HepG2 (cell line): Measurements from ENCODE around the gene CTNNA2. TPM values are rescaled to one million over a fixed set of nuclear protein-coding genes. Genes with fewer than 3 reads are reported as not detected.

Experiments used
- ATAC-seq: fragments of 200-7000 bp; cut with Tn5 transposase; 3 replicates; pipeline ENCODE4 v1.9.1; 2020; ENCODE audit warnings: mild to moderate bottlenecking, moderate library complexity
- BruUV-seq: library from RNA; stranded (reverse); fragments of 400-500 nt; replicated peaks from 2 replicates; lab custom pipeline; 2021; lab: Mats Ljungman, UMichigan
- CTCF ChIA-PET: fragments of 300-600 bp; formaldehyde crosslinking; extraction: SDS; loops from one replicate; lab custom pipeline; 2021; ENCODE audit warnings: low total read pairs, inconsistent platforms, low intra/inter-chr PET ratio; lab: Yijun Ruan, JAX
- POLR2A ChIA-PET: fragments of 350-600 bp; sonication (Branson Sonifier 250); formaldehyde crosslinking; loops from one replicate; lab custom pipeline; 2020; ENCODE audit warnings: antibody characterized with exemption, inconsistent platforms; lab: Yijun Ruan, JAX
- DNase-seq: peaks from one replicate; pipeline ENCODE4 v3.0.0-alpha.2; 2015; ENCODE audit warnings: low spot score
- FAIRE-seq: peaks from 3 replicates; lab custom pipeline; 2011; peaks lifted over from hg19 to GRCh38; lab: Jason Lieb, UNC
- H2AFZ ChIP-seq: one replicate; pipeline ENCODE4 v1.6.1; 2011; ENCODE audit warnings: low read length, inconsistent platforms
- H3K27ac ChIP-seq: fragments of 300-600 bp; 3 replicates; pipeline ENCODE4 v1.8.0; 2011; ENCODE audit warnings: mixed run types, mild to moderate bottlenecking, mixed read lengths, low read length, inconsistent platforms; ENCODE audit not compliant: insufficient read depth; ENCODE audit errors: extremely low read length
- H3K27me3 ChIP-seq, 2 experiments: fragments of 200-600 bp in 1 of 2; 2 replicates in 1 of 2; 3 replicates in 1 of 2; pipeline versions ENCODE4 v1.6.0 to v1.8.0; 2011; ENCODE audit warnings: low read length in 2 of 2, mild to moderate bottlenecking in 2 of 2, moderate library complexity in 2 of 2, inconsistent platforms in 1 of 2; ENCODE audit not compliant: insufficient read depth in 2 of 2, control insufficient read depth in 1 of 2
- H3K36me3 ChIP-seq, 2 experiments: fragments of 200-600 bp in 1 of 2; replicated peaks in 1 of 2; 2 replicates in 1 of 2; 3 replicates in 1 of 2; pipeline versions ENCODE4 v1.5.1 to v1.8.0; 2011; ENCODE audit warnings: low read length in 2 of 2, inconsistent platforms in 1 of 2; ENCODE audit not compliant: insufficient read depth in 2 of 2, control insufficient read depth in 1 of 2
- H3K4me1 ChIP-seq: 2 replicates; pipeline ENCODE4 v1.5.1; 2012; ENCODE audit warnings: low read length, inconsistent platforms; ENCODE audit not compliant: insufficient read depth
- H3K4me2 ChIP-seq: 2 replicates; pipeline ENCODE4 v1.6.0; 2011; ENCODE audit warnings: low read depth, low read length, inconsistent platforms
- H3K4me3 ChIP-seq, 3 experiments: fragments of 200-600 bp in 1 of 3; sonication (generic), shearing (Covaris generic) in 1 of 3; replicated peaks in 1 of 3; 2 replicates each; pipeline ENCODE4 v1.5.1; 2011 to 2016; ENCODE audit warnings: low read length in 3 of 3, inconsistent platforms in 2 of 3, low read depth in 2 of 3, mild to moderate bottlenecking in 2 of 3, control low read depth in 1 of 3, mixed read lengths in 1 of 3; ENCODE audit not compliant: insufficient read depth in 1 of 3
- H3K79me2 ChIP-seq: one replicate; pipeline ENCODE4 v1.6.1; 2011; ENCODE audit warnings: low read length, inconsistent platforms; ENCODE audit not compliant: insufficient read depth
- H3K9ac ChIP-seq: 2 replicates; pipeline ENCODE4 v1.6.0; 2011; ENCODE audit warnings: mild to moderate bottlenecking, low read depth, low read length, inconsistent platforms; ENCODE audit not compliant: insufficient read depth
- H3K9me3 ChIP-seq: 2 replicates; pipeline ENCODE4 v1.5.1; 2012; ENCODE audit warnings: mild to moderate bottlenecking, low read length
- H4K20me1 ChIP-seq: 2 replicates; pipeline ENCODE4 v1.6.0; 2011; ENCODE audit warnings: inconsistent platforms, mild to moderate bottlenecking, low read length, moderate library complexity; ENCODE audit not compliant: insufficient read depth
- MYPOP ChIP-seq: sonication (generic); formaldehyde crosslinking; IDR thresholded peaks from 2 replicates; pipeline ENCODE4 v1.8.1; 2023; ENCODE audit warnings: mild to moderate bottlenecking, moderate library complexity, missing genetic modification reagents
- NKX3-1 ChIP-seq: sonication (generic); formaldehyde crosslinking; IDR thresholded peaks from 2 replicates; pipeline ENCODE4 v1.5.0; 2020; ENCODE audit warnings: missing genetic modification reagents
- SMARCE1 ChIP-seq: fragments of 450-650 bp; IDR thresholded peaks from 2 replicates; pipeline ENCODE4 v1.6.1; 2017; ENCODE audit warnings: borderline replicate concordance
- STAT5B ChIP-seq: sonication (generic); formaldehyde crosslinking; IDR thresholded peaks from 2 replicates; pipeline ENCODE4 v1.4.0; 2020; ENCODE audit warnings: missing genetic modification reagents
- TBX3 ChIP-seq: fragments of 450-650 bp; IDR thresholded peaks from 2 replicates; pipeline ENCODE4 v1.6.1; 2017; ENCODE audit warnings: antibody characterized with exemption, mild to moderate bottlenecking, inconsistent platforms, borderline replicate concordance
- ZBTB7B ChIP-seq: sonication (generic); formaldehyde crosslinking; IDR thresholded peaks from 2 replicates; pipeline ENCODE4 v1.4.0; 2020; ENCODE audit warnings: missing genetic modification reagents
- ZMYM2 ChIP-seq: sonication (generic); formaldehyde crosslinking; IDR thresholded peaks from 2 replicates; pipeline ENCODE4 v1.8.0; 2022; ENCODE audit warnings: mild to moderate bottlenecking, missing genetic modification reagents
- ZNF235 ChIP-seq: sonication (generic); formaldehyde crosslinking; IDR thresholded peaks from 2 replicates; pipeline ENCODE4 v1.8.1; 2023; ENCODE audit warnings: mild to moderate bottlenecking, missing genetic modification reagents, borderline replicate concordance
- ZNF280B ChIP-seq: sonication (generic); formaldehyde crosslinking; IDR thresholded peaks from 2 replicates; pipeline ENCODE4 v1.5.0; 2020; ENCODE audit warnings: missing genetic modification reagents, mild to moderate bottlenecking, borderline replicate concordance
- ZNF75D ChIP-seq: sonication (generic); formaldehyde crosslinking; IDR thresholded peaks from 2 replicates; pipeline ENCODE4 v1.8.1; 2023; ENCODE audit warnings: missing genetic modification reagents, mild to moderate bottlenecking, borderline replicate concordance
- ZNF761 ChIP-seq: sonication (generic); formaldehyde crosslinking; conservative IDR thresholded peaks from 2 replicates; pipeline ENCODE4 v1.4.0; 2020; ENCODE audit warnings: mild to moderate bottlenecking, missing genetic modification reagents
- WGBS: methylation state at CpG from one replicate; pipeline ENCODE4 v1.1.6; 2017; ENCODE audit warnings: low lambda C conversion rate; 5-methylcytosine and 5-hydroxymethylcytosine counted together
- in situ Hi-C: cut with HindIII; loops from 2 replicates; pipeline ENCODE4 v1.10.0; 2017; ENCODE audit warnings: low pct_unique_long_range_greater_than_20kb; ENCODE audit not compliant: extremely low pct_ligation_motif_present
- intact Hi-C: fragments of 100-400 bp; cut with micrococcal nuclease; formaldehyde crosslinking; loops from one replicate; pipeline ENCODE4 v1.10.0; 2022; ENCODE audit not compliant: unreplicated experiment
- polyA plus RNA-seq, 8 experiments: library from polyadenylated mRNA; depleted of rRNA in 3 of 8; stranded (reverse) in 7 of 8; unstranded in 1 of 8; fragments of >200 nt; fragmentation: Illumina TruSeq in 4 of 8; extraction: Trizol in 4 of 8; gene quantifications; 2 replicates each; pipeline versions ENCODE4 v1.2.1 to v1.2.3, GENCODE V29; 2011 to 2016; ENCODE audit warnings: low read depth in 4 of 8, missing spikeins in 1 of 8, mixed read lengths in 1 of 8; ENCODE audit not compliant: insufficient read depth in 1 of 8
- total RNA-seq, 5 experiments: library from RNA; depleted of rRNA; stranded (reverse); fragments of >200 nt; fragmentation: Illumina TruSeq; extraction: Trizol; gene quantifications; 2 replicates each; pipeline ENCODE4 v1.2.3, GENCODE V29; 2016; ENCODE audit warnings: low read depth in 1 of 5
- TF ChIP-seq, protein P1 (sequence below): sonication (generic); formaldehyde crosslinking; IDR thresholded peaks from 2 replicates; pipeline ENCODE4 v1.5.1; 2020; ENCODE audit warnings: mild to moderate bottlenecking, missing genetic modification reagents, moderate library complexity

CTNNA2 gene
- total and polyA plus RNA-seq, 2 of the 13 experiments (the other 11 are each of a cell fraction or from before 2014, with no cell fraction given), result not detected

DNA sequence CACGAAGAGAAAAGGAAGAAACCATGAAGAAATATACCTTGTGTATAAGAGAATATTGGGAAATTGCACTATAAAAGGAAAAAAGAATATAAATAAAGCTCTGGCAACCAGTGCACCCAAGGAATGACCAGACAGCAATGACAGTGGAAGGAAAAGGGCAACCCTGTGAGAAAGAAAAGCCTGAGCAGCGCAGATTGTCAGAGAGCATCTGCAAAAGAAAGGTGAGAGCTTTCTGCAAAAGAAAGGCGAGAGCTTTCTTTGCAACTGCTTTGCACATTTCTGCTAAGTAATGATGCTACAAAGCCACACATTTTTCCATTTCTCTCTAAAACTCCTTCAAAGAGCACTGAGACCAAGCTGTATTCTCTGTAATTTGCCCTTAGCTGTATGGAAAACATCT, 83.6 kb downstream of the CTNNA2 start:
- Histone ChIP-seq H3K27ac (no peak overlapping the region), H3K27me3 (no peaks in the 10 kb centered on the region), H3K4me3 (no peak overlapping the region), H3K79me2 (no peaks in the 10 kb centered on the region), H3K4me1 (no peaks in the 10 kb centered on the region), H3K4me2 (no peak overlapping the region), H4K20me1 (no peaks in the 10 kb centered on the region), H2AFZ (no peak overlapping the region), H3K36me3 (no peaks in the 10 kb centered on the region), H3K9ac (no peak overlapping the region), H3K9me3 (no peaks in the 10 kb centered on the region)
- no peak for ATAC-seq
- FAIRE-seq, result no peak
- intact Hi-C loops, result no loop called here
- BruUV-seq, result no TSS peak
- in situ Hi-C loops, result no loop called here
- ChIA-PET CTCF (no interaction called here), POLR2A (no interaction called here)
- DNase-seq, result no peak
- TF ChIP-seq STAT5B (CRISPR knock-in tag), result no peak
- no peak for TF ChIP-seq TBX3
- TF ChIP-seq, protein P1, sequence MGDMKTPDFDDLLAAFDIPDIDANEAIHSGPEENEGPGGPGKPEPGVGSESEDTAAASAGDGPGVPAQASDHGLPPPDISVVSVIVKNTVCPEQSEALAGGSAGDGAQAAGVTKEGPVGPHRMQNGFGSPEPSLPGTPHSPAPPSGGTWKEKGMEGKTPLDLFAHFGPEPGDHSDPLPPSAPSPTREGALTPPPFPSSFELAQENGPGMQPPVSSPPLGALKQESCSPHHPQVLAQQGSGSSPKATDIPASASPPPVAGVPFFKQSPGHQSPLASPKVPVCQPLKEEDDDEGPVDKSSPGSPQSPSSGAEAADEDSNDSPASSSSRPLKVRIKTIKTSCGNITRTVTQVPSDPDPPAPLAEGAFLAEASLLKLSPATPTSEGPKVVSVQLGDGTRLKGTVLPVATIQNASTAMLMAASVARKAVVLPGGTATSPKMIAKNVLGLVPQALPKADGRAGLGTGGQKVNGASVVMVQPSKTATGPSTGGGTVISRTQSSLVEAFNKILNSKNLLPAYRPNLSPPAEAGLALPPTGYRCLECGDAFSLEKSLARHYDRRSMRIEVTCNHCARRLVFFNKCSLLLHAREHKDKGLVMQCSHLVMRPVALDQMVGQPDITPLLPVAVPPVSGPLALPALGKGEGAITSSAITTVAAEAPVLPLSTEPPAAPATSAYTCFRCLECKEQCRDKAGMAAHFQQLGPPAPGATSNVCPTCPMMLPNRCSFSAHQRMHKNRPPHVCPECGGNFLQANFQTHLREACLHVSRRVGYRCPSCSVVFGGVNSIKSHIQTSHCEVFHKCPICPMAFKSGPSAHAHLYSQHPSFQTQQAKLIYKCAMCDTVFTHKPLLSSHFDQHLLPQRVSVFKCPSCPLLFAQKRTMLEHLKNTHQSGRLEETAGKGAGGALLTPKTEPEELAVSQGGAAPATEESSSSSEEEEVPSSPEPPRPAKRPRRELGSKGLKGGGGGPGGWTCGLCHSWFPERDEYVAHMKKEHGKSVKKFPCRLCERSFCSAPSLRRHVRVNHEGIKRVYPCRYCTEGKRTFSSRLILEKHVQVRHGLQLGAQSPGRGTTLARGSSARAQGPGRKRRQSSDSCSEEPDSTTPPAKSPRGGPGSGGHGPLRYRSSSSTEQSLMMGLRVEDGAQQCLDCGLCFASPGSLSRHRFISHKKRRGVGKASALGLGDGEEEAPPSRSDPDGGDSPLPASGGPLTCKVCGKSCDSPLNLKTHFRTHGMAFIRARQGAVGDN (CRISPR knock-in tag), result no peak
- no peak for TF ChIP-seq ZMYM2 (CRISPR knock-in tag)
- TF ChIP-seq SMARCE1, result no peak
- no peak for TF ChIP-seq ZNF761 (CRISPR knock-in tag)
- no peak for TF ChIP-seq ZNF75D (CRISPR knock-in tag)
- TF ChIP-seq ZNF280B, result no peak
- TF ChIP-seq ZNF235, result no peak
- TF ChIP-seq MYPOP, result no peak
- TF ChIP-seq NKX3-1 (CRISPR knock-in tag), result no peak
- TF ChIP-seq ZBTB7B (CRISPR knock-in tag), result no peak
- WGBS, result 5% methylated on average over 3 of the region's 3 CpGs
